K562 (cell line): Measurements from ENCODE around the gene IL4R. TPM values are rescaled to one million over a fixed set of nuclear protein-coding genes. Genes with fewer than 3 reads are reported as not detected.

Experiments
- ATAC-seq: fragments of 200-7000 bp; cut with Tn5 transposase; 3 replicates; pipeline ENCODE4 v1.9.1; 2020; ENCODE audit warnings: moderate library complexity
- BruUV-seq: library from RNA; stranded (reverse); fragments of 400-500 nt; replicated peaks from 2 replicates; lab custom pipeline; 2021; lab: Mats Ljungman, UMichigan
- CTCF ChIA-PET: fragments of 300-600 bp; formaldehyde crosslinking; extraction: SDS; loops from one replicate; lab custom pipeline; 2021; ENCODE audit warnings: low intra/inter-chr PET ratio; lab: Yijun Ruan, JAX
- POLR2A ChIA-PET: fragments of 300-600, 350-650 bp; sonication (Branson Sonifier 250); formaldehyde crosslinking; extraction: SDS; loops from one replicate; lab custom pipeline; 2021; ENCODE audit warnings: antibody characterized with exemption, inconsistent platforms; lab: Yijun Ruan, JAX
- DNase-seq, 4 experiments: peaks; one replicate each; pipeline versions ENCODE4 v3.0.0 to v3.0.0-alpha.2; 2011 to 2018; ENCODE audit warnings: low spot score in 3 of 4, mixed read lengths in 3 of 4; ENCODE audit errors: extremely low read depth in 1 of 4
- FAIRE-seq: peaks from 2 replicates; lab custom pipeline; 2011; peaks lifted over from hg19 to GRCh38; lab: Jason Lieb, UNC
- H2AFZ ChIP-seq: 2 replicates; pipeline ENCODE4 v1.6.0; 2011; ENCODE audit warnings: low read depth, low read length, control low read depth, inconsistent platforms
- H3K27ac ChIP-seq: fragments of 200-600 bp; 3 replicates; pipeline ENCODE4 v1.8.0; 2011; ENCODE audit warnings: low read depth, mild to moderate bottlenecking, control low read depth, inconsistent platforms, low read length, moderate library complexity, mixed read lengths; ENCODE audit errors: extremely low read depth
- H3K27me3 ChIP-seq, 2 experiments: fragments of 300-600 bp in 1 of 2; 2 replicates in 1 of 2; 3 replicates in 1 of 2; pipeline versions ENCODE4 v1.6.0 to v1.8.0; 2011; ENCODE audit warnings: inconsistent platforms in 2 of 2, low read length in 2 of 2, mild to moderate bottlenecking in 1 of 2, mixed read lengths in 1 of 2, moderate library complexity in 1 of 2; ENCODE audit not compliant: control insufficient read depth in 2 of 2, insufficient read depth in 2 of 2
- H3K36me3 ChIP-seq: fragments of 300-600 bp; 3 replicates; pipeline ENCODE4 v1.8.0; 2011; ENCODE audit warnings: mild to moderate bottlenecking, low read length, inconsistent platforms; ENCODE audit not compliant: control insufficient read depth, insufficient read depth
- H3K4me1 ChIP-seq, 2 experiments: fragments of 200-600 bp in 1 of 2; replicated peaks in 1 of 2; 2 replicates in 1 of 2; 3 replicates in 1 of 2; pipeline versions ENCODE4 v1.5.1 to v1.8.0; 2011; ENCODE audit warnings: inconsistent platforms in 2 of 2, low read length in 2 of 2, mild to moderate bottlenecking in 1 of 2, mixed read lengths in 1 of 2, moderate library complexity in 1 of 2; ENCODE audit not compliant: control insufficient read depth in 2 of 2, insufficient read depth in 2 of 2
- H3K4me2 ChIP-seq: 2 replicates; pipeline ENCODE4 v1.6.1; 2011; ENCODE audit warnings: low read length, control low read depth, inconsistent platforms, mixed read lengths; ENCODE audit not compliant: insufficient read depth
- H3K4me3 ChIP-seq: fragments of 200-600 bp; sonication (generic), shearing (Covaris generic); 2 replicates; pipeline ENCODE4 v1.5.1; 2016; ENCODE audit warnings: control low read depth, inconsistent platforms
- H3K79me2 ChIP-seq: fragments of 200-600 bp; 3 replicates; pipeline ENCODE4 v1.8.0; 2011; ENCODE audit warnings: low read length, inconsistent platforms; ENCODE audit not compliant: control insufficient read depth, insufficient read depth
- H3K9ac ChIP-seq, 2 experiments: 2 replicates each; pipeline versions ENCODE4 v1.6.0 to v1.6.1; 2011; ENCODE audit warnings: low read depth in 2 of 2, low read length in 2 of 2, control low read depth in 1 of 2, inconsistent platforms in 1 of 2, mild to moderate bottlenecking in 1 of 2, mixed read lengths in 1 of 2; ENCODE audit not compliant: insufficient read depth in 1 of 2
- H3K9me1 ChIP-seq: one replicate; pipeline ENCODE4 v1.6.0; 2011; ENCODE audit warnings: inconsistent platforms, mild to moderate bottlenecking, low read length, moderate library complexity; ENCODE audit not compliant: control insufficient read depth, insufficient read depth
- H3K9me3 ChIP-seq: replicated peaks from 2 replicates; pipeline ENCODE4 v1.5.1; 2011; ENCODE audit warnings: low read depth, low read length, inconsistent platforms; ENCODE audit not compliant: control insufficient read depth, insufficient read depth
- H4K20me1 ChIP-seq: replicated peaks from 2 replicates; pipeline ENCODE4 v1.6.1; 2011; ENCODE audit warnings: low read length, inconsistent platforms, mixed read lengths; ENCODE audit not compliant: control insufficient read depth, insufficient read depth
- C11orf30 ChIP-seq: fragments of 450-650 bp; IDR thresholded peaks from 2 replicates; pipeline ENCODE4 v1.6.1; 2016; ENCODE audit warnings: low read depth, mild to moderate bottlenecking
- EP400 ChIP-seq: fragments of 450-650 bp; IDR thresholded peaks from 2 replicates; pipeline ENCODE4 v1.6.1; 2017; ENCODE audit warnings: antibody characterized with exemption, mild to moderate bottlenecking, moderate library complexity
- GABPB1 ChIP-seq: sonication (generic); formaldehyde crosslinking; IDR thresholded peaks from 2 replicates; pipeline ENCODE4 v1.8.0; 2022; ENCODE audit warnings: mild to moderate bottlenecking, missing genetic modification reagents
- GTF2A2 ChIP-seq: IDR thresholded peaks from 2 replicates; pipeline ENCODE4 v1.6.1; 2016; ENCODE audit warnings: mild to moderate bottlenecking, missing genetic modification characterization, missing compliant biosample characterization
- NFIX ChIP-seq: fragments of 250-450 bp; sonication (Bioruptor Pico); IDR thresholded peaks from 2 replicates; pipeline ENCODE4 v1.4.0; 2020; ENCODE audit warnings: low read depth, mild to moderate bottlenecking, moderate library complexity
- NFYB ChIP-seq: IDR thresholded peaks from 2 replicates; pipeline ENCODE4 v1.6.1; 2011; ENCODE audit warnings: mild to moderate bottlenecking, moderate library complexity; ENCODE audit not compliant: insufficient read length; ENCODE audit errors: extremely low read depth
- RBM22 ChIP-seq: fragments of 200-400 bp; formaldehyde crosslinking; IDR thresholded peaks from 2 replicates; pipeline ENCODE4 v1.6.1; 2018; ENCODE audit warnings: low read length, low read depth; ENCODE audit not compliant: poor library complexity, severe bottlenecking
- SETDB1 ChIP-seq: IDR thresholded peaks from one replicate; pipeline ENCODE4 v1.6.1; 2012; ENCODE audit warnings: low read length, control low read depth, inconsistent platforms
- SRF ChIP-seq, 2 experiments: fragments of 250-450, 450-650 bp in 1 of 2; sonication (Bioruptor Pico) in 1 of 2; sonication (generic) in 1 of 2; formaldehyde crosslinking; IDR thresholded peaks; 2 replicates each; pipeline versions ENCODE4 v1.5.0 to v1.5.1; 2020 to 2022; ENCODE audit warnings: mild to moderate bottlenecking in 1 of 2, missing genetic modification reagents in 1 of 2
- ZNF57 ChIP-seq: fragments of 450-650 bp; formaldehyde crosslinking; IDR thresholded peaks from 2 replicates; pipeline ENCODE4 v1.4.0; 2020; ENCODE audit warnings: mild to moderate bottlenecking, moderate library complexity
- in situ Hi-C: fragments of 300-500 bp; cut with MboI; formaldehyde crosslinking; loops from 4 replicates; pipeline ENCODE4 v1.15.0; 2018; ENCODE audit warnings: inconsistent platforms, mixed read lengths
- intact Hi-C: fragments of 100-400 bp; cut with micrococcal nuclease; formaldehyde crosslinking; loops from 2 replicates; pipeline ENCODE4 v1.14.2; 2022
- polyA plus RNA-seq, 8 experiments: library from polyadenylated mRNA; depleted of rRNA in 4 of 8; stranded (reverse) in 5 of 8; unstranded in 3 of 8; fragments of >200 nt; fragmentation: Nextera tagmentation in 2 of 8; fragmentation: Illumina TruSeq in 1 of 8; extraction: Ambion mirVana in 2 of 8; extraction: Trizol in 1 of 8; gene quantifications; 2 replicates each; pipeline versions ENCODE4 v1.2.1 to v1.2.3, GENCODE V29; 2011 to 2014; ENCODE audit warnings: inconsistent platforms in 1 of 8, missing spikeins in 1 of 8
- total RNA-seq, 7 experiments: library from RNA; depleted of rRNA in 6 of 7; stranded (reverse); fragments of >200 nt in 6 of 7; fragmentation: Illumina TruSeq in 2 of 7; extraction: Trizol in 2 of 7; gene quantifications; 2 replicates each; pipeline versions ENCODE4 v1.2.1 to v1.2.3, GENCODE V29; 2011 to 2021; ENCODE audit warnings: low replicate concordance in 1 of 7
- TF ChIP-seq, protein P1 (sequence below): sonication (generic); formaldehyde crosslinking; IDR thresholded peaks from 2 replicates; pipeline ENCODE4 v1.8.0; 2022; ENCODE audit warnings: mild to moderate bottlenecking, missing genetic modification reagents
- TF ChIP-seq, protein P2 (sequence below): fragments of 250-450 bp; sonication (Bioruptor Pico); IDR thresholded peaks from 2 replicates; pipeline ENCODE4 v1.6.1; 2021; ENCODE audit warnings: mild to moderate bottlenecking
- TF ChIP-seq, protein P3 (sequence below): fragments of 450-650 bp; IDR thresholded peaks from 2 replicates; pipeline ENCODE4 v1.6.1; 2017; ENCODE audit warnings: mild to moderate bottlenecking, moderate library complexity

The IL4R gene
- total and polyA plus RNA-seq, 9 of the 15 experiments (the other 6 are each of a cell fraction or from before 2014, with no cell fraction given) = 0.17 to 5.8 (median 3.3) TPM

DNA sequence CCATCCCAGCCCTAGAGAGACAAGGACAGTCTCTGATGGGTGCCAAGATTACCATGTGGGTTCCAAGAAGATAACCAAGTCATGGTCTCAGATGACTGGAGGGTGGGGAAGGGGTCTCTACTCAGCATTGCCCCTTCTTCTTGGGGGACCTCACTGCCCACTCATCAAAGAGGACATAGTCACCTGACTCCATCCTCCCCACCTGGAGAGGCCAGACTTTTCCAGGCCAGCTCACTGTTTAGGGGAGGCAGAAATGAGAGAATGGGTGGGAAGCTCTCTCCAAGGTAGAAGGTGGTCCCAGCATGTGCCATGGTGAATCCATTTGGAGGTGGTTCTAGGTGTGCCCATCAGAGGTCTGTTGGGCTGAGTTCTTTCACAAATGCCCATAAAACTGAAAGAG, 67.5 kb downstream of the IL4R start:
- intact Hi-C loops = no loop called here
- Histone ChIP-seq H3K27ac (no peak overlapping the region), H4K20me1 (no peaks in the 10 kb centered on the region), H3K9me3 (no peaks in the 10 kb centered on the region), H3K36me3 (no peaks in the 10 kb centered on the region), H3K4me2 (no peak overlapping the region), H3K27me3 (peaks cover 12 to 60% of the 10 kb centered on the region in 2 experiments), H2AFZ (no peak overlapping the region), H3K4me3 (no peak overlapping the region), H3K4me1 (no peaks in the 10 kb centered on the region; a peak in 1 of 5 replicates), H3K79me2 (no peaks in the 10 kb centered on the region), H3K9ac (no peak overlapping the region), H3K9me1 (no peaks in the 10 kb centered on the region)
- in situ Hi-C loops = no loop called here
- no TSS peak for BruUV-seq
- ChIA-PET POLR2A (interaction anchor here (0.8 to 1.2 kb wide), 2 partner anchors 66 to 150 kb away, joined by 4 read pairs; no protein-coding TSS in a partner anchor), CTCF (no interaction called here)
- TF ChIP-seq C11orf30 (no peak), GABPB1 (CRISPR knock-in tag) (no peak), EP400 (no peak), NFYB (no peak), SETDB1 (no peak), SRF (CRISPR knock-in tag; IDR thresholded peaks at IDR 0.05) (no peak), NFIX (CRISPR knock-in tag) (no peak), GTF2A2 (tag) (no peak), RBM22 (no peak), ZNF57 (no peak)
- TF ChIP-seq, protein P1, sequence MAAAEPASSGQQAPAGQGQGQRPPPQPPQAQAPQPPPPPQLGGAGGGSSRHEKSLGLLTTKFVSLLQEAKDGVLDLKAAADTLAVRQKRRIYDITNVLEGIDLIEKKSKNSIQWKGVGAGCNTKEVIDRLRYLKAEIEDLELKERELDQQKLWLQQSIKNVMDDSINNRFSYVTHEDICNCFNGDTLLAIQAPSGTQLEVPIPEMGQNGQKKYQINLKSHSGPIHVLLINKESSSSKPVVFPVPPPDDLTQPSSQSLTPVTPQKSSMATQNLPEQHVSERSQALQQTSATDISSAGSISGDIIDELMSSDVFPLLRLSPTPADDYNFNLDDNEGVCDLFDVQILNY (CRISPR knock-in tag) = no peak
- TF ChIP-seq, protein P2, sequence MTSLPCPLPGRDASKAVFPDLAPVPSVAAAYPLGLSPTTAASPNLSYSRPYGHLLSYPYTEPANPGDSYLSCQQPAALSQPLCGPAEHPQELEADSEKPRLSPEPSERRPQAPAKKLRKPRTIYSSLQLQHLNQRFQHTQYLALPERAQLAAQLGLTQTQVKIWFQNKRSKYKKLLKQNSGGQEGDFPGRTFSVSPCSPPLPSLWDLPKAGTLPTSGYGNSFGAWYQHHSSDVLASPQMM (CRISPR knock-in tag) = no peak
- TF ChIP-seq, protein P3, sequence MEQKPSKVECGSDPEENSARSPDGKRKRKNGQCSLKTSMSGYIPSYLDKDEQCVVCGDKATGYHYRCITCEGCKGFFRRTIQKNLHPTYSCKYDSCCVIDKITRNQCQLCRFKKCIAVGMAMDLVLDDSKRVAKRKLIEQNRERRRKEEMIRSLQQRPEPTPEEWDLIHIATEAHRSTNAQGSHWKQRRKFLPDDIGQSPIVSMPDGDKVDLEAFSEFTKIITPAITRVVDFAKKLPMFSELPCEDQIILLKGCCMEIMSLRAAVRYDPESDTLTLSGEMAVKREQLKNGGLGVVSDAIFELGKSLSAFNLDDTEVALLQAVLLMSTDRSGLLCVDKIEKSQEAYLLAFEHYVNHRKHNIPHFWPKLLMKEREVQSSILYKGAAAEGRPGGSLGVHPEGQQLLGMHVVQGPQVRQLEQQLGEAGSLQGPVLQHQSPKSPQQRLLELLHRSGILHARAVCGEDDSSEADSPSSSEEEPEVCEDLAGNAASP = no peak
- DNase-seq (no peak), ATAC-seq (no peak), FAIRE-seq (no peak)
